Occipital lobe (tissue), 2 donors: Measurements from ENCODE around the gene PPP1R3E. TPM values are rescaled to one million over a fixed set of nuclear protein-coding genes. Genes with fewer than 3 reads are reported as not detected.

Source experiments
- DNase-seq: peaks from one replicate; lab custom pipeline; 2025; lab: John Stamatoyannopoulos, UW
- total RNA-seq: library from RNA; depleted of rRNA; stranded (reverse); fragments of >200 nt; gene quantifications from one replicate; pipeline ENCODE4 v1.2.3, GENCODE V29; 2014

Gene PPP1R3E
- total RNA-seq, 1 donor from 2014 or later, result 5.8 TPM

- DNase-seq, result no peak
Measured at GRCh38 chr14:23322568-23323517, 20.2 kb upstream of the PPP1R3E start.

DNA sequence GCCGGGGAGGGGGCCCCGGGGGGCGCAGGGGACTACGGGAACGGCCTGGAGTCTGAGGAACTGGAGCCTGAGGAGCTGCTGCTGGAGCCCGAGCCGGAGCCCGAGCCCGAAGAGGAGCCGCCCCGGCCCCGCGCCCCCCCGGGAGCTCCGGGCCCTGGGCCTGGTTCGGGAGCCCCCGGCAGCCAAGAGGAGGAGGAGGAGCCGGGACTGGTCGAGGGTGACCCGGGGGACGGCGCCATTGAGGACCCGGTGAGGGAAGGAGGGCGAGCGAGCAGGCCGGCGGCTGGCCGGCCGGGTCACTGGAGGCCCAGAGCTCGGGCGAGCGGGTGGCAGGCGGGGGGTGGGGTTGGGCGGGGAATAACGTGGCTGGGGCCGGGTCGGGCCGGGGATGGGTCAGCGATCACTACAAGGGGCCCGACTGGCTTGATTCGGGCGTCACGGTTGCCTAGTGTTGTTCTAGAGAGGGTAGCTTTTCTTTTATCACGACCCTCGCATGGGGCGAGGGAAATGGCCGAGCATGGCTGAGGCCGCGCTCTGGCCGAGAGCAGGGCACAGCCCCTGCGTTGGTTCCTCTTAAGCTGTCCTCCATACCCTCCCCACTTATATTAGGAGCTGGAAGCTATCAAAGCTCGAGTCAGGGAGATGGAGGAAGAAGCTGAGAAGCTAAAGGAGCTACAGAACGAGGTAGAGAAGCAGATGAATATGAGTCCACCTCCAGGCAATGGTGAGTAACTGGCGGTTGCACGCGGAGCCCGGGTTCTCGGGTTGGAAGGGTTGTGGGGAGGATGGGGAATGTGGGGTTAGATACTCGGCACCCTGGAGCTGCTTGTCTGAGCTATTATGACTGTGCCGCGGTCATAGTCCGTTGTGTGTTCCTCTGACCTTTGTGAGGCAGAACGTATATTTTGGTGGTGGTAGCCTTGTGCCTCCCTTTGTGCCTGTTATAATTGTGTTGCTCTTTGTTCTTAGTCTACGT, 19.2 kb upstream of the PPP1R3E start:
- DNase-seq, result no peak

DNA sequence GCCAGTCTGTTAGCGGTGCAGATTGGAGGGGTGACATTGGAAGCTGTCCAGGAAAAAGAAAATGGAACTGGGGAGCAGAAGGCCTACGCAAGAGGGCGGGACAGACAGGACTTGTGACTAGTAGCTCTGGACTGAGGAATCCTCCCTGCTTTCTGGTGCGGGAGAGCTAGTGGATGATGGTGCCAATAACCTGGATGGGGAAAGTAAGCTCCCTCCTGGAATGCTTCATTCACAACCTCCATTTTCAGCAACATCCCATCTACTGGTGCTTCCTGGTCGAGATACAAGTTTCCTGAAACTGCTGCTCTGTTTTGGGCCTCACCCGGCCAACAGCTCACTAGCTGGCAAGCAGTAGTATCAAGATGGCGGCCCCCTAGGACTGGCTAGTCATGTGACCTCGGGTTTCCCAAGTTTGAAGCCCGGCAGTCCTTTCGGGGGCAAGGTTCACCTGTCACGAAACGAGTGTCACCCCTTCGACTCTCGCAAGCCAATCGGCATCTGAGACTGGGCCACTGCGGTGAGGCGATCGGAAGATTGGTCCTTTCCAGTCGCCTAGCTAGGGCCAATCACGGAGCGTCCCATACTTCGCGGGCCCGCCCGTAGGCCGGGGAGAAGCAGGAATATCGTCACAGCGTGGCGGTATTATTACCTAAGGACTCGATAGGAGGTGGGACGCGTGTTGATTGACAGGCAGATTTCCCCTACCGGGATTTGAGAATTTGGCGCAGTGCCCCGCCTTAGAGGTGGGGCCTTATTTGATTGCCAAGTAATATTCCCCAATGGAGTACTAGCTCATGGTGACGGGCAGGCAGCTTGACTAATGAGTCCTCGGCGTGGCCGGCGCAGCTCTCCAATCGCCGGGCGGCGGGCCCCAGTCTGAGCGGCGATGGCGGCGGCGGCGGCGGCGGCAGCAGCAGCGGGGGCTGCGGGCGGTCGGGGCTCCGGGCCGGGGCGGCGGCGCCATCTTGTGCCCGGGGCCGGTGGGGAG, 18.2 kb upstream of the PPP1R3E start, which contains the start of gene PABPN1:
Gene PABPN1 (plus strand): TSS at position 874 of the 988 bp plus-strand sequence. CDS start 13 bp downstream, at position 887.
- peak; percentile 100 for DNase-seq

- no peak for DNase-seq
Measured at GRCh38 chr14:23319746-23320583, 17.3 kb upstream of the PPP1R3E start.

DNA sequence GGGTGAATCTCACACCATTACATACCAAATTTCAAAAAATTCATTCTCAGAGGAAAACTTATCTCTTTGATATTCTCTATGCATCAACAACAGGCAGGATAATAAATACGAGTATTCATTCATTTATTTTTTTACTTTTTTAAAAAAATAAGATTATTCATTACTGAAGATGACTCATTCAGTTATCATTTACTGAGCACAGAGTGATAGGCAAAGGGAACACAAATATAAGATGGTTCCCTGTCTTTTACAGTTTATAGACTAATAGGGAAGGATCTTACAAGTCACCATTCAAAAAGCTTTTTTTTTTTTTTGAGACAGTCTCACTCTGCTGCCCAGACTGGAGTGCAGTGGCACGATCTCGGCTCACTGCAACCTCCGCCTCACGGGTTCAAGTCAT, 13.6 kb upstream of the PPP1R3E start:
- DNase-seq, result no peak

DNA sequence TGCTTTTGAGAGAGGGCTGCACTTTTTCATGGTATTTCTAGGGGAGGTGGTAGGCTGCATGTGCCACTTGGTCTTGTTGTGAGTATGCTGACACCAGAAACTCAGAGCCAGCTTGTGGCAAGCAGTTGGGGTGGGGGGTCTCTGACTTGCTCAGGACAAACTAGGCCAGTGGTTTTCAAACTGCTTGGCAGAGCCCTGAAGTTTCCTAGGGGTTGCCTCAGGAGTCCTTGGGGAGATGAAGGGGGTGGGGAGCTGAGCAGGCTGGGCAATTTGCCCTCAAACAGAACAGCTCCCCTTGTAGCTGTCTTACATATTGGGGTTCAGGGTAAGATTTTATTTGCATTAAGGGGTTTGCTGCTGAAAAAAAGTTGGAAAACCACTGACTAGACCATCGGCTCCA, 7.9 kb upstream of the PPP1R3E start:
- DNase-seq, result no peak

DNA sequence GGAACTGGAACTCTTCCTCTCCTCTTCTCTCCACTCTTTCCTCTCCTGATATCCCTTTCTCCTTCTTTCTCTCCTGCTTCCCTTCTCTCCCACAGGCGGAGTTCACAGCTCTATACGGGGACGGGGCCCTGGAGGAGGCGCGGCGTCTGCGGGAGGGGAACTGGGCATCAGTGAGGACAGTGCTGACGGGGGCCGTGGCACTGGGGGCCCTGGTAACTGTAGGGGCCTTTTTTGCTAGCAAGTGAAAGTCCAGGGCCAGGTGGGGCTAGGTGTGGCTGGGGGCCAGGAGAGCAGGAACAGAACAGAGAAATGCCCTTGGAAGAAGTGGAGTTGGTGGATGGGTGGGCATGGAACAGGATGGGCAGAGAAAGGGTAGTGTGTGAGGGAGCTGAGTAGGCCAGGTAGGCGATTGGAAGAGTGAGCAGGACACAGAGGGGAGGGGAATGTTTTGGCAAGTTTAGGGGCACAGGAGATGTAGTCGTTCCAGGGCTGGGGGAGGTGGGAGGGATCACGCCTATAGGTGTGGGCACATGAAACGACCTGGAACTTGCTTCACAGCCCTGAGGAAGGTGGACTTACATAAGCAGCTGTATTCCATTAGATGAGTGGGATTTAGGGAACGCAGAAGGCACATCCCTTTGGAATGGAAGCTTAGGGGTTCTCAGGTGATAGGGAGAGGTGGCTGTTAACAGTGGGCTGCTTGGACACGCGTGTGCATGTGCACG, 6.2 kb upstream of the PPP1R3E start:
- DNase-seq, result no peak

DNA sequence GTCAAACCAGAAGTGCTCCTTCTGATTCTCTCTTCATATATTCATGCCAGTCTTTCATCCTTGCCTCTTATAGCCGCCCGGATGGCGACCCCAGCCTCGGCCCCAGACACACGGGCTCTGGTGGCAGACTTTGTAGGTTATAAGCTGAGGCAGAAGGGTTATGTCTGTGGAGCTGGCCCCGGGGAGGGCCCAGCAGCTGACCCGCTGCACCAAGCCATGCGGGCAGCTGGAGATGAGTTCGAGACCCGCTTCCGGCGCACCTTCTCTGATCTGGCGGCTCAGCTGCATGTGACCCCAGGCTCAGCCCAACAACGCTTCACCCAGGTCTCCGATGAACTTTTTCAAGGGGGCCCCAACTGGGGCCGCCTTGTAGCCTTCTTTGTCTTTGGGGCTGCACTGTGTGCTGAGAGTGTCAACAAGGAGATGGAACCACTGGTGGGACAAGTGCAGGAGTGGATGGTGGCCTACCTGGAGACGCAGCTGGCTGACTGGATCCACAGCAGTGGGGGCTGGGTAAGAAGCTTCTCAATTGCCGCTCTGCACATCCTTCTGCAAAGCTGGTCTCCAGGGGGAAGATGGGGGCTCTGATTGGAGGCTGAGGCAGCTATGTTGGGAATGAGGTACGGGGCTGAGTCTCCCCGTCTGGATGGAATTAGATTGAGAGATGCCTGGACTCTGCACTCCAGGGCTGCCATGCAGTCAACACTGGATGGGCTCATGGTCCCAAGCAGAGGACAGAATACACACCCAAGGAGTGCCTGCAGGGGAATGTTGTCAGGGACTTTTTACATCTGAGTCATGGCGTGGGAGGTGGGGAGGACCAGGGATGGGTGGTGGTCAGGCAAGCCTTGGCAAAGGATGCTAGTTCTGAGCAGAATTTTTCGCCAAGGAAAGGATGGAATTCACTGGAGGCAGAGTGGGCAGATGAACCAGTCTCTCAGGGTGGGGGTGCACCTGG, 5.3 kb upstream of the PPP1R3E start:
- DNase-seq, result no peak

DNA sequence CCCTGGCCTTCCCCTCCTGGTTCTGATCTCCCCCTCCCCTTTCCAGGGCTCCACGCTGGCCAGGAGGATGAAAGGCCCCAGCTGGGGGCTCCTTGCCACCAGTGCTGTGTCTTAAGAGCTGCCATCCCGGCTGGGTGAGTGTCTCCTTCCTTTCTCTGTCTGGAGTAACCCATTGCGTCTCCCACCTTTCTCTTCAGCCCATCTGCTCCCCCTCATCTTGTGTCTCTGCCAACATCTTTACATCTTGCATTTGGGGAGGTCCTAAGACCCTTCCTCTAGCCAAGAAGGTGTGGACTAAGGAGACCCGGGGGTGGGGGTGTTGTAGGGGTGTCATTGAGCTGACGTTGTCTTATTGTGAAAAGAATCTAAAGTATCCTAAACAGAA, 4.5 kb upstream of the PPP1R3E start:
- no peak for DNase-seq

GRCh38 chr14:23306412-23307145, 3.9 kb upstream of the PPP1R3E start, which contains the start of gene BCL2L2:
Gene BCL2L2, plus strand, starts transcription at chr14:23306833. Its CDS starts 935 bp downstream, at chr14:23307768.
- peak; percentile 88 for DNase-seq

GRCh38 chr14:23301969-23302289, 730 bp downstream of the PPP1R3E start:
- DNase-seq, result no peak

DNA sequence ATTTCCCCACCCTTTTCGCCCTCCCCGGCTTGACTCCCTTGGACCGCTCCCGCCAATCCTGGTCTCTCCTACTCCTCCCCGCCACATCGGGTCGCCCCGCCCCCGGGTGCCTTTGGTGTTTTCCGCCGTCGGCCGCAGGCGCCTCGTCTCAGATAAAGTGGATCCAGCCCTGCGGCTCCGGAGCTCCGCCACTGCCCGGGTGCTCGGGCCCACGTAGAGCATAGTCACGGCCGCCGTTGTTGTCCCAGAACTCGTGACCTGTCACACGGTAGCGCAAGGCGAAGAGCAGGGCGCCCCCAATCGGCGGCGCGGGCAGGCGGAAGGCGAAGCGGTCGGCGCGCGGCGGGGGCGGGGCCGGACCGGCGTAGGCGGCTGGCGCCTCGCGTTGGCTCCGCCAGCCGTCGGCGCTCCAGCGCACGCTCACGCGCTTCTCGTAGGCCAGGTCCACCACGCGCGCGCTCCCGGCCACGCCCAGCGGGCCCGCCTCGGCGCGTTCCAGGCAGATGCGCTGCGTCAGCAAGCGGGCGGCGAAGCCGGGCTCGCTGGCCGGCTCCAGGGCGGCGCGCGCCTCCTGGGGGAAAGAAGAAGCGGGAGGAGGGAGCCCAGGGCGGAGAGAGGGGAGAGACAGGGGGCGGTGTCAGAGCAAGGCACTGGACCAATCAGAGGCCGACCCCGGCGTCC, 1.2 kb downstream of the PPP1R3E start:
- DNase-seq, result peak; percentile 98

GRCh38 chr14:23300687-23301223, 1.9 kb downstream of the PPP1R3E start:
- DNase-seq, result peak; percentile 38

DNA sequence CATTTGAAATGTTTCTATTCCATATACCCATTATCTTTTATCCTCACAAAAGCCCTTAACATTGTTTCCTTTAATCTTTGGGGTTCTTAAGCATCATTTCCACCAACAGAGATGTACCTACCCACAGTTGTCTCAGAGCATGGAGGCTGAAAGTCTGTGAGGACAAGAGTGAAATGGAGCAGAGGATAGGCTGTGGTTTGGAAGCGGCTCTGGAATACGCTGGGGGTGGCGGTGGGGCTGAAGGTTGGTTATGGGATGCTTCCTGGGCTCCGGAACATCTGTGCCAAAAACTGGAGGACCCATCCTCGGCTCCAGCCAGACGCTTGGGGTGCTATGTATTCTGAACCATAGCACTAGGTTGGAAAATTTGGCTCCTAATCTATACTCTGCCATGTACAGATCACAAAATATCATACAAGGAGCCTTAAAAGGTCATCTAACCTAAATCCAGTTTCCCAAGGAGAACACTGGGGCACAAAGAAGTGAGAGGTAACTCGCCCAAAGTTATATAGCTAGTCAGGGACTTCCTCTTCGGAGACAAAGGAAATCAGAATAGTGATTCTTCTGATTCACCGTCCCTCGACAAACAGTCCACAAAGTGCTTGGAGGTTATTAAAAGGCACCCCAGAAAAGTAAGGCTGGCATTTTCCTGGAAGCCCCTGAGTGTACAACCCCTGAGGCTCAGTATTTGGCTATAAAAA, 2.5 kb downstream of the PPP1R3E start:
- no peak for DNase-seq

DNA sequence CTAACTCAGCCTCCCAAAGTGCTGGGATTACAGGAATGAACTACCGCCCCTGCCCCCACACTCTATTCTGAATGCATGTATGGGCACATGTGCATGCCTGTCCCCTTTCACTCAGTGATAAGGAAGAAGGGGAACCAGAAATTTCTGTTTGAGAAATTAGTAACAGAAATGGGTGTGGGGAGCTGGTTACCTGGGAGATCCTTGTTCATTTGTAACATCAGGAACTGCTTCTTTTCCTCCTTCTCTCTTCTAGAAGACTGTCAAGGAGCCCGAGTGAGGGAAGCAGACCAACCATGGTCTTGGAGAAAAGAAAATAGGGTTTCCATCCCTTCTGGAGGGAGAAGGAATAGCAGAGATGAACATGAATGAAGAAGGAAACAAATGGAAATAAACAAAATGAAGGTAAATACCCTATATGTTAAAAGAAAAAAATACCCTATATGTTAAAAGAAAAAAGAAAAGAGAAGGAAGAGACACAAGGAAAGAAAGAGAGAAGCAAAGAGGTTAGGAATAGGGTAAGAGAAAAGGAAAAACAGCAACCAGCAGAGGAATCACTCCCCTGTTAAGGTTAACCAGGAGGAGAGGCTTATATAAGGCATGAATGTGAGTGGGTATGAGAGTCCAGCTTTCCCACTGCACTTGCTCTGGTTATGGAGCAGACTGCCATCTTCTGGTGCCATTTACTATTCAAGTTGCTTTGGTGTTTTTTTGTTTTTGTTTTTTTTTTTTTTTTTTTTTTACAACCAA, 3.3 kb downstream of the PPP1R3E start:
- DNase-seq, result no peak
